ENCODE measurements around the gene HYOU1. TPM values are rescaled to one million over a fixed set of nuclear protein-coding genes. Genes with fewer than 3 reads are reported as not detected.
A peak's percentile ranks its signal among the peaks of the same experiment; 100 is the strongest.

HYOU1 gene
- polyA plus RNA-seq, 1 experiment = 123 TPM

DNA sequence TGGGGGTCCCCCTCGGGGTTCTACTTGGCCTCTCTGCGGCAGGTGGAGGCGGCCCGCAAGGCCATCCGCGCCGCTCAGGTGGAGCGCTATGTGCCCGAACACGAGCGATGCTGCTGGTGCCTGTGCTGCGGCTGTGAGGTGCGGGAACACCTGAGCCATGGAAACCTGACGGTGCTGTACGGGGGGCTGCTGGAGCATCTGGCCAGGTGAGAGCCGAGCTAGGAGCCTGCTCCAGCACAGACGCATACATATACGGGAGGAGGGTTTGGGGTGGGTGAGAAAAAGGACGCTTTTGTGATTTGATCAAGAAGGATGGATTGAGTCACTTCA is 58.7 kb downstream of the HYOU1 start:
- H3K36me3 ChIP-seq (ENCODE audit: control insufficient read depth, insufficient read depth, low read length) = no peaks in the 10 kb centered on the region; the same call in 1 of the 2 replicates
- POLR2A ChIA-PET = interaction anchor here (0.6 kb wide), 1 partner anchor 20 kb away, joined by 3 read pairs; no protein-coding TSS in a partner anchor
- no peaks in the 10 kb centered on the region for H3K27me3 ChIP-seq (ENCODE audit: control insufficient read depth, insufficient read depth, low read length)
- DNase-seq (ENCODE audit: low read depth) = no peak
- CTCF ChIA-PET = interaction anchor here (1.1 to 1.4 kb wide), 3 partner anchors 15 to 71 kb away, joined by 3 read pairs; no protein-coding TSS in a partner anchor
- peak overlapping the region; percentile 80 for H3K4me3 ChIP-seq (ENCODE audit: low read depth, low read length)
- TF ChIP-seq, protein P1, sequence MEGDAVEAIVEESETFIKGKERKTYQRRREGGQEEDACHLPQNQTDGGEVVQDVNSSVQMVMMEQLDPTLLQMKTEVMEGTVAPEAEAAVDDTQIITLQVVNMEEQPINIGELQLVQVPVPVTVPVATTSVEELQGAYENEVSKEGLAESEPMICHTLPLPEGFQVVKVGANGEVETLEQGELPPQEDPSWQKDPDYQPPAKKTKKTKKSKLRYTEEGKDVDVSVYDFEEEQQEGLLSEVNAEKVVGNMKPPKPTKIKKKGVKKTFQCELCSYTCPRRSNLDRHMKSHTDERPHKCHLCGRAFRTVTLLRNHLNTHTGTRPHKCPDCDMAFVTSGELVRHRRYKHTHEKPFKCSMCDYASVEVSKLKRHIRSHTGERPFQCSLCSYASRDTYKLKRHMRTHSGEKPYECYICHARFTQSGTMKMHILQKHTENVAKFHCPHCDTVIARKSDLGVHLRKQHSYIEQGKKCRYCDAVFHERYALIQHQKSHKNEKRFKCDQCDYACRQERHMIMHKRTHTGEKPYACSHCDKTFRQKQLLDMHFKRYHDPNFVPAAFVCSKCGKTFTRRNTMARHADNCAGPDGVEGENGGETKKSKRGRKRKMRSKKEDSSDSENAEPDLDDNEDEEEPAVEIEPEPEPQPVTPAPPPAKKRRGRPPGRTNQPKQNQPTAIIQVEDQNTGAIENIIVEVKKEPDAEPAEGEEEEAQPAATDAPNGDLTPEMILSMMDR (IDR thresholded peaks at IDR 0.05; ENCODE audit: insufficient read depth, low read depth, low read length) = no peak

- H3K4me3 ChIP-seq (ENCODE audit: low read depth, low read length) = peak within 1 kb of the TSS; percentile 80
- TF ChIP-seq, protein P1 (IDR thresholded peaks at IDR 0.05; ENCODE audit: insufficient read depth, low read depth, low read length) = no peak
- DNase-seq (ENCODE audit: low read depth) = peak; percentile 31
- CTCF ChIA-PET = interaction anchor here (1.2 to 1.4 kb wide), 3 partner anchors 15 to 307 kb away, joined by 3 to 6 read pairs (median 3); no protein-coding TSS in a partner anchor
- POLR2A ChIA-PET = interaction anchor here (0.6 kb wide), 1 partner anchor 19 kb away, joined by 3 read pairs; no protein-coding TSS in a partner anchor
- H3K27me3 ChIP-seq (ENCODE audit: control insufficient read depth, insufficient read depth, low read length) = no peaks in the 10 kb centered on the region
- no peaks in the 10 kb centered on the region; the same call in 1 of the 2 replicates for H3K36me3 ChIP-seq (ENCODE audit: control insufficient read depth, insufficient read depth, low read length)
Observed at GRCh38 chr11:118997627-118998387, 59.2 kb downstream of the HYOU1 start, which contains the start of gene CENATAC. Gene CENATAC (plus strand): TSS chr11:118998138. CDS start chr11:118998198, 60 bp downstream.

DNA sequence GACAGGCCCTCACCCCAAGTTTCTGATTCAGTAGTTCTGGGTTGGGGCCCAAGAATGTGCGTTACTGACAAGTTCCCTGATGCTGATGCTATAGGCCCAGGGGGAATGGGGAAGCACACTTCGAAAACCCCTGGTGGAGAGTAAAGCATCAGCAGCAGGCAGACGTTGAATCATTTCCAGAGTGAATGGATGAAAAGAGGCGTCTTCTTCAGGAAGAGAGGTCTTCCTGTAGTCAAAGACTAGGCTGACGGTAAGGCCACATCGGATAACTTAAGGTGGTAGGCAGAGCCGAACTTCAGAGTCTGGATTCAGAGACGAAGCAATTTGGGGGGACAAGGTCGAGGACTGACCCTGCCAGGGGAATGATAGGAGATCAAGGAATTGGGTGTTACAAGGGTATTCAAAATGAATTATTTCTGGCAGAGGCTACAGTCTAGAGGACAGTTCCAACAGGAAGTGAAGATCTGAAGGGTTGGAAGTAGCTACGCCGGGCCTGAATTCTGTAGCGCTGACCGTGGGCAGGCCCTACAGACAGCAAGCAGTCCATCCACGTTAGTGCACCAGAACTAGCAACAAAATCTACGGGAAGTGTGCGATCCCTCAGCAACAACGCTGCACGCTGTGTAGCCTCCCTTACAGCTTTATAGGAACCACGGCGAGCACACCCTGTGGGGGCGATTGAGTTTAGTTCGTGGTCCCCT is 59.9 kb downstream of the HYOU1 start:
- CTCF ChIA-PET = interaction anchor here (1.2 to 1.4 kb wide), 3 partner anchors 16 to 307 kb away, joined by 3 to 6 read pairs (median 3); no protein-coding TSS in a partner anchor
- POLR2A ChIA-PET = no interaction called here
- TF ChIP-seq, protein P1 (IDR thresholded peaks at IDR 0.05; ENCODE audit: insufficient read depth, low read depth, low read length) = 0 out of 2 replicates have a peak, but pooled peaks have one; percentile 22
- Histone ChIP-seq H3K4me3 (ENCODE audit: low read depth, low read length) (peak overlapping the region; percentile 80), H3K27me3 (ENCODE audit: control insufficient read depth, insufficient read depth, low read length) (no peaks in the 10 kb centered on the region), H3K36me3 (ENCODE audit: control insufficient read depth, insufficient read depth, low read length) (no peaks in the 10 kb centered on the region; the same call in 1 of the 2 replicates)
- DNase-seq (ENCODE audit: low read depth) = no peak

Small RNA genes lying within 50 kb of the gene (small RNA-seq; reads per million reads assigned to genes)
- gene AP003392.2 (ENCODE audit: insufficient read length, low read depth, low replicate concordance) (not detected), gene RF00017 (ENCODE audit: insufficient read length, low read depth, low replicate concordance) (not detected), gene RF00019 (ENCODE audit: insufficient read length, low read depth, low replicate concordance) (not detected)

Other genes with a start within 250 kb of the HYOU1 start
- not detected in 2 replicates for gene CXCR5, start 173.3 kb downstream of the HYOU1 start, polyA plus RNA-seq (2011; rRNA removed)
- 8.6 and 15.0 TPM in 2 replicates for gene BCL9L, start 131.3 kb downstream of the HYOU1 start, polyA plus RNA-seq (2011; rRNA removed)
- gene UPK2, start 100.9 kb downstream of the HYOU1 start, polyA plus RNA-seq (2011; rRNA removed) = 0.18 and 0.20 TPM in 2 replicates
- gene FOXR1, start 85.4 kb downstream of the HYOU1 start, polyA plus RNA-seq (2011; rRNA removed) = not detected in 2 replicates
- gene CENATAC, start 59.1 kb downstream of the HYOU1 start, polyA plus RNA-seq (2011; rRNA removed) = 10.5 and 12.0 TPM in 2 replicates
- 351 and 799 TPM in 2 replicates for gene RPS25, start 38.9 kb downstream of the HYOU1 start, polyA plus RNA-seq (2011; rRNA removed)
- 167 and 211 TPM in 2 replicates for gene TRAPPC4, start 38.4 kb downstream of the HYOU1 start, polyA plus RNA-seq (2011; rRNA removed)
- 14.1 and 21.4 TPM in 2 replicates for gene SLC37A4, start 26.3 kb downstream of the HYOU1 start, polyA plus RNA-seq (2011; rRNA removed)
- gene VPS11, start 10.6 kb upstream of the HYOU1 start, polyA plus RNA-seq (2011; rRNA removed) = 11.4 and 15.9 TPM in 2 replicates
- gene HMBS, start 27.7 kb upstream of the HYOU1 start, polyA plus RNA-seq (2011; rRNA removed) = 38.4 and 54.9 TPM in 2 replicates
- gene DPAGT1, start 44.6 kb upstream of the HYOU1 start, polyA plus RNA-seq (2011; rRNA removed) = 67.4 and 75.6 TPM in 2 replicates
- 2.8 and 5.7 TPM in 2 replicates for gene C2CD2L, start 50.1 kb upstream of the HYOU1 start, polyA plus RNA-seq (2011; rRNA removed)
- 17.6 and 27.3 TPM in 2 replicates for gene HINFP, start 64.4 kb upstream of the HYOU1 start, polyA plus RNA-seq (2011; rRNA removed)
- 0.06 and 0.17 TPM in 2 replicates for gene ABCG4, start 91.8 kb upstream of the HYOU1 start, polyA plus RNA-seq (2011; rRNA removed)
- gene NLRX1, start 111.5 kb upstream of the HYOU1 start, polyA plus RNA-seq (2011; rRNA removed) = 12.0 and 19.4 TPM in 2 replicates
- gene NHERF4, start 128.3 kb upstream of the HYOU1 start, polyA plus RNA-seq (2011; rRNA removed) = not detected in 2 replicates
- gene CBL, start 149.1 kb upstream of the HYOU1 start, polyA plus RNA-seq (2011; rRNA removed) = 9.3 and 11.4 TPM in 2 replicates